GM12878 (cell line): ENCODE data around the gene TRAF3. TPM values are rescaled to one million over a fixed set of nuclear protein-coding genes. Genes with fewer than 3 reads are reported as not detected.

Experiments used
- ATAC-seq: fragments of 200-7000 bp; cut with Tn5 transposase; 3 replicates; pipeline ENCODE4 v1.9.1; 2020; ENCODE audit warnings: mild to moderate bottlenecking, moderate library complexity
- BruUV-seq: library from RNA; stranded (reverse); fragments of 400-500 nt; replicated peaks from 2 replicates; lab custom pipeline; 2021; lab: Mats Ljungman, UMichigan
- CTCF ChIA-PET: fragments of 300-600 bp; sonication (Branson Sonifier 250); formaldehyde crosslinking; extraction: SDS; loops from one replicate; lab custom pipeline; 2021; ENCODE audit warnings: inconsistent platforms; lab: Yijun Ruan, JAX
- POLR2A ChIA-PET: fragments of 350-600 bp; formaldehyde crosslinking; extraction: SDS; loops from one replicate; lab custom pipeline; 2021; ENCODE audit warnings: inconsistent platforms; lab: Charles Lee
- RAD21 ChIA-PET: fragments of 300-600 bp; sonication (Branson Sonifier 250); formaldehyde crosslinking; loops from one replicate; lab custom pipeline; 2023; ENCODE audit warnings: antibody characterized with exemption; ENCODE audit not compliant: unreplicated experiment; lab: Charles Lee
- SMC1A ChIA-PET: fragments of 300-600 bp; sonication (Branson Sonifier 250); formaldehyde crosslinking; loops from one replicate; lab custom pipeline; 2023; ENCODE audit not compliant: unreplicated experiment, uncharacterized antibody; lab: Charles Lee
- DNase-seq: peaks from one replicate; pipeline ENCODE4 v3.0.0-alpha.2; 2011; ENCODE audit warnings: low read depth, low spot score
- FAIRE-seq: peaks from 3 replicates; lab custom pipeline; 2011; peaks lifted over from hg19 to GRCh38; lab: Jason Lieb, UNC
- H2AFZ ChIP-seq: 2 replicates; pipeline ENCODE4 v1.6.0; 2011; ENCODE audit warnings: low read depth, low read length, control low read depth; ENCODE audit not compliant: control insufficient read depth
- H3K27ac ChIP-seq: 2 replicates; pipeline ENCODE4 v1.5.1; 2011; ENCODE audit warnings: control low read depth; ENCODE audit not compliant: control insufficient read depth, insufficient read depth
- H3K27me3 ChIP-seq, 2 experiments: replicated peaks in 1 of 2; 2 replicates each; pipeline versions ENCODE4 v1.6.0 to v1.6.1; 2011; ENCODE audit warnings: low read length in 1 of 2; ENCODE audit not compliant: control insufficient read depth in 2 of 2, insufficient read depth in 2 of 2
- H3K36me3 ChIP-seq, 2 experiments: 2 replicates each; pipeline ENCODE4 v1.5.1; 2011; ENCODE audit warnings: low read length in 1 of 2; ENCODE audit not compliant: control insufficient read depth in 2 of 2, insufficient read depth in 2 of 2
- H3K4me1 ChIP-seq: 2 replicates; pipeline ENCODE4 v1.6.1; 2011; ENCODE audit warnings: mild to moderate bottlenecking, low read length, moderate library complexity, mixed read lengths; ENCODE audit not compliant: control insufficient read depth, insufficient read depth
- H3K4me2 ChIP-seq: 2 replicates; pipeline ENCODE4 v1.6.0; 2011; ENCODE audit warnings: control low read depth; ENCODE audit not compliant: control insufficient read depth, insufficient read depth
- H3K4me3 ChIP-seq: fragments of 200-600 bp; sonication (generic); 2 replicates; pipeline ENCODE4 v1.5.1; 2016
- H3K79me2 ChIP-seq: 2 replicates; pipeline ENCODE4 v1.6.0; 2011; ENCODE audit warnings: low read length; ENCODE audit not compliant: control insufficient read depth, insufficient read depth
- H3K9ac ChIP-seq: 2 replicates; pipeline ENCODE4 v1.8.0; 2011; ENCODE audit warnings: low read length, control low read depth, mixed read lengths; ENCODE audit not compliant: control insufficient read depth, insufficient read depth
- H3K9me3 ChIP-seq: replicated peaks from 3 replicates; pipeline ENCODE4 v1.5.1; 2011; ENCODE audit warnings: mild to moderate bottlenecking, low read length; ENCODE audit not compliant: control insufficient read depth, insufficient read depth
- H4K20me1 ChIP-seq: 2 replicates; pipeline ENCODE4 v1.6.0; 2011; ENCODE audit not compliant: control insufficient read depth, insufficient read depth
- ETV6 ChIP-seq, 2 experiments: fragments of 450-650 bp in 1 of 2; IDR thresholded peaks in 1 of 2; conservative IDR thresholded peaks in 1 of 2; 2 replicates each; pipeline ENCODE4 v1.6.1; 2014; ENCODE audit warnings: antibody characterized with exemption in 1 of 2, borderline replicate concordance in 1 of 2, low read depth in 1 of 2, mild to moderate bottlenecking in 1 of 2, moderate library complexity in 1 of 2
- GATAD2B ChIP-seq: fragments of 450-650 bp; conservative IDR thresholded peaks from 2 replicates; pipeline ENCODE4 v1.6.1; 2017; ENCODE audit warnings: low read depth, mild to moderate bottlenecking, moderate library complexity
- NFIC ChIP-seq: IDR thresholded peaks from 2 replicates; pipeline ENCODE4 v1.6.1; 2012; ENCODE audit warnings: low read depth, mild to moderate bottlenecking, inconsistent platforms, low read length, moderate library complexity
- POLR2AphosphoS2 ChIP-seq: IDR thresholded peaks from 2 replicates; pipeline ENCODE4 v1.6.1; 2011; ENCODE audit warnings: low read depth, mild to moderate bottlenecking, low read length, improper control_type of control experiment, moderate library complexity
- RAD51 ChIP-seq: fragments of 450-650 bp; IDR thresholded peaks from 2 replicates; pipeline ENCODE4 v1.6.1; 2016; ENCODE audit warnings: moderate library complexity, mild to moderate bottlenecking, inconsistent platforms
- RELA ChIP-seq: fragments of 450-650 bp; IDR thresholded peaks from 2 replicates; pipeline ENCODE4 v1.8.0; 2014; ENCODE audit warnings: borderline replicate concordance; ENCODE audit not compliant: partially characterized antibody
- TAF1 ChIP-seq: IDR thresholded peaks from 2 replicates; pipeline ENCODE4 v1.6.1; 2011; ENCODE audit warnings: mild to moderate bottlenecking, low read depth, low read length, borderline replicate concordance
- WRNIP1 ChIP-seq: IDR thresholded peaks from 2 replicates; pipeline ENCODE4 v1.6.1; 2011; ENCODE audit warnings: low read depth, low read length, improper control_type of control experiment, borderline replicate concordance
- ZBTB40 ChIP-seq: fragments of 450-650 bp; IDR thresholded peaks from 2 replicates; pipeline ENCODE4 v1.6.1; 2016; ENCODE audit warnings: mild to moderate bottlenecking, moderate library complexity, borderline replicate concordance
- WGBS: methylation state at CpG from one replicate; pipeline ENCODE4 v1.1.6; 2016; ENCODE audit warnings: low lambda C conversion rate; ENCODE audit not compliant: insufficient replicate concordance, insufficient coverage; ENCODE audit errors: missing lambda C conversion rate; 5-methylcytosine and 5-hydroxymethylcytosine counted together
- in situ Hi-C: fragments of 300-500 bp; cut with MboI; formaldehyde crosslinking; loops from 9 replicates; pipeline ENCODE4 v1.14.3; 2018; ENCODE audit warnings: mixed read lengths
- intact Hi-C: fragments of 100-400 bp; cut with micrococcal nuclease; formaldehyde crosslinking; loops from one replicate; pipeline ENCODE4 v1.14.2; 2022; ENCODE audit not compliant: unreplicated experiment
- polyA plus RNA-seq, 11 experiments: library from polyadenylated mRNA; depleted of rRNA in 4 of 11; unstranded in 6 of 11; stranded (reverse) in 5 of 11; fragments of >200 nt; fragmentation: Nextera tagmentation in 4 of 11; fragmentation: Illumina TruSeq in 1 of 11; extraction: Ambion mirVana in 4 of 11; extraction: Trizol in 1 of 11; gene quantifications; 1 replicate in 1 of 11; 2 replicates in 10 of 11; pipeline versions ENCODE4 v1.2.1 to v1.2.3, GENCODE V29; 2011 to 2016; ENCODE audit warnings: inconsistent platforms in 2 of 11, missing spikeins in 2 of 11, low read depth in 1 of 11
- total RNA-seq, 4 experiments: library from RNA; depleted of rRNA in 3 of 4; stranded (reverse); fragments of >200 nt in 3 of 4; fragmentation: Illumina TruSeq in 1 of 4; extraction: Trizol in 1 of 4; gene quantifications; 2 replicates each; pipeline versions ENCODE4 v1.2.1 to v1.2.3, GENCODE V29; 2013 to 2021

The TRAF3 gene
- total and polyA plus RNA-seq, 10 of the 15 experiments (the other 5 are each of a cell fraction or from before 2014, with no cell fraction given), result 3.0 to 70.1 (median 36.5) TPM

- ChIA-PET RAD21 (interaction anchor here (1.2 to 1.5 kb wide), 3 partner anchors 77 to 203 kb away, joined by 3 to 13 read pairs (median 3); no protein-coding TSS in a partner anchor), POLR2A (interaction anchor here (0.6 to 1.1 kb wide), 5 partner anchors 62 to 189 kb away, joined by 3 to 5 read pairs (median 3); no protein-coding TSS in a partner anchor), SMC1A (interaction anchor here (0.6 to 2.0 kb wide), 6 partner anchors 75 to 232 kb away, joined by 4 to 8 read pairs (median 6); no protein-coding TSS in a partner anchor), CTCF (interaction anchor here (1.1 to 2.0 kb wide), 3 partner anchors 123 to 203 kb away, joined by 3 to 14 read pairs (median 3); no protein-coding TSS in a partner anchor)
- Histone ChIP-seq H3K27ac (peak overlapping the region; percentile 79; the same call in 1 of the 2 replicates), H3K4me3 (no peak overlapping the region), H3K9ac (no peak overlapping the region), H4K20me1 (no peaks in the 10 kb centered on the region), H3K4me2 (no peak overlapping the region), H3K36me3 (peaks cover 19 to 26% of the 10 kb centered on the region in 2 experiments), H2AFZ (no peak overlapping the region), H3K4me1 (peaks cover 58% of the 10 kb centered on the region), H3K27me3 (no peaks in the 10 kb centered on the region), H3K79me2 (peaks cover 19% of the 10 kb centered on the region), H3K9me3 (no peaks in the 10 kb centered on the region)
- FAIRE-seq (no peak), DNase-seq (no peak), ATAC-seq (no peak)
- TF ChIP-seq POLR2AphosphoS2 (peak; percentile 51; the same call in 1 of the 2 replicates), ETV6 (conservative IDR thresholded peaks at IDR 0.05 in 1 of 2, IDR thresholded peaks at IDR 0.05 in 1 of 2; ENCODE audit: borderline replicate concordance in 1 of 2, low read depth in 1 of 2) (no peak)
- intact Hi-C loops, result no loop called here
- WGBS, result 94% methylated on average over 14 of the region's 14 CpGs
- in situ Hi-C loops, result no loop called here
- no TSS peak for BruUV-seq
These were observed 120.2 kb downstream of the TRAF3 start for GRCh38 chr14:102897299-102898027.

GRCh38 chr14:102898298-102898697, 121.0 kb downstream of the TRAF3 start:
- peaks cover 25 to 26% of the 10 kb centered on the region in 2 experiments; a peak in 3 of 4 replicates for H3K36me3 ChIP-seq
- H3K9ac ChIP-seq, result peak overlapping the region; percentile 13; the same call in 1 of the 2 replicates
- intact Hi-C loops (no loop called here), in situ Hi-C loops (no loop called here)
- no peak overlapping the region for H2AFZ ChIP-seq
- H3K79me2 ChIP-seq, result peaks cover 28% of the 10 kb centered on the region
- CTCF ChIA-PET, result no interaction called here
- WGBS, result 67% methylated on average over 6 of the region's 6 CpGs
- POLR2A ChIA-PET, result no interaction called here
- BruUV-seq, result TSS peak; percentile 0
- SMC1A ChIA-PET, result interaction anchor here (1.6 to 1.9 kb wide), 2 partner anchors 113 to 203 kb away, joined by 8 to 9 read pairs; no protein-coding TSS in a partner anchor
- no peaks in the 10 kb centered on the region for H4K20me1 ChIP-seq
- ATAC-seq (no peak), DNase-seq (no peak), FAIRE-seq (no peak)
- H3K4me1 ChIP-seq, result peaks cover 63% of the 10 kb centered on the region
- RAD21 ChIA-PET, result no interaction called here
- no peaks in the 10 kb centered on the region for H3K27me3 ChIP-seq
- peak overlapping the region; percentile 79 for H3K4me2 ChIP-seq
- H3K9me3 ChIP-seq, result no peaks in the 10 kb centered on the region
- H3K27ac ChIP-seq, result peak overlapping the region; percentile 79
- peak overlapping the region; percentile 9; the same call in 1 of the 2 replicates for H3K4me3 ChIP-seq
- TF ChIP-seq RELA (no peak), WRNIP1 (no peak), NFIC (no peak), RAD51 (no peak), ZBTB40 (no peak), GATAD2B (no peak), TAF1 (no peak)
